HepG2 (cell line): ENCODE data around the gene HSPA1B.
"Not testable (repeated sequence)": the region's sequence is repeated elsewhere in the genome, so short reads cannot be mapped to it uniquely, and the experiment has no call there.

Source experiments
- ATF4 ChIP-seq, 2 experiments: fragments of 450-650 bp in 1 of 2; sonication (generic) in 1 of 2; formaldehyde crosslinking; IDR thresholded peaks; 2 replicates each; pipeline versions ENCODE4 v1.5.0 to v1.8.0; 2020 to 2022; ENCODE audit warnings: mild to moderate bottlenecking in 1 of 2, missing genetic modification reagents in 1 of 2
- CEBPB ChIP-seq: IDR thresholded peaks from 2 replicates; pipeline ENCODE4 v1.6.1; 2011; ENCODE audit warnings: low read depth, low read length, improper control_type of control experiment, borderline replicate concordance
- CSRNP1 ChIP-seq: sonication (generic); formaldehyde crosslinking; IDR thresholded peaks from 2 replicates; pipeline ENCODE4 v1.8.1; 2023; ENCODE audit warnings: mild to moderate bottlenecking, missing genetic modification reagents
- CTCF ChIP-seq: sonication (generic); formaldehyde crosslinking; IDR thresholded peaks from 2 replicates; pipeline ENCODE4 v1.5.0; 2020; ENCODE audit warnings: mild to moderate bottlenecking, missing genetic modification reagents, moderate library complexity
- HIC2 ChIP-seq: sonication (generic); formaldehyde crosslinking; IDR thresholded peaks from 2 replicates; pipeline ENCODE4 v1.9.0; 2022; ENCODE audit warnings: low read depth, missing genetic modification reagents
- HIVEP1 ChIP-seq: sonication (generic); formaldehyde crosslinking; IDR thresholded peaks from 2 replicates; pipeline ENCODE4 v1.4.0; 2020; ENCODE audit warnings: mild to moderate bottlenecking, missing genetic modification reagents
- HNF4A ChIP-seq: sonication (generic); formaldehyde crosslinking; IDR thresholded peaks from 2 replicates; pipeline ENCODE4 v1.4.0; 2020; ENCODE audit warnings: missing genetic modification reagents
- RAD51 ChIP-seq: fragments of 450-650 bp; IDR thresholded peaks from 2 replicates; pipeline ENCODE4 v1.6.1; 2016; ENCODE audit warnings: borderline replicate concordance
- SMARCE1 ChIP-seq: fragments of 450-650 bp; IDR thresholded peaks from 2 replicates; pipeline ENCODE4 v1.6.1; 2017; ENCODE audit warnings: borderline replicate concordance
- SUZ12 ChIP-seq: fragments of 150-350 bp; IDR thresholded peaks from 2 replicates; pipeline ENCODE4 v1.6.1; 2014; ENCODE audit warnings: low read depth, low read length
- ZNF142 ChIP-seq: sonication (generic); formaldehyde crosslinking; IDR thresholded peaks from 2 replicates; pipeline ENCODE4 v1.4.0; 2020; ENCODE audit warnings: missing genetic modification reagents
- ZNF281 ChIP-seq: sonication (generic); formaldehyde crosslinking; IDR thresholded peaks from 2 replicates; pipeline ENCODE4 v1.4.0; 2020; ENCODE audit warnings: missing genetic modification reagents, borderline replicate concordance

- not testable (repeated sequence) for TF ChIP-seq SMARCE1; CTCF (CRISPR knock-in tag); HNF4A (CRISPR knock-in tag); HIC2; SUZ12; ZNF281 (CRISPR knock-in tag); ZNF142 (CRISPR knock-in tag); CEBPB; ATF4 (CRISPR knock-in tag; IDR thresholded peaks at IDR 0.05); CSRNP1; HIVEP1 (CRISPR knock-in tag); RAD51
Observed at GRCh38 chr6:31817133-31817928, 10.2 kb upstream of the HSPA1B start.
